Measurements from ENCODE around the gene FBF1. TPM values are rescaled to one million over a fixed set of nuclear protein-coding genes. Genes with fewer than 3 reads are reported as not detected.

Gene FBF1
- total RNA-seq, 1 experiment from 2014 or later = 33.6 TPM

DNA sequence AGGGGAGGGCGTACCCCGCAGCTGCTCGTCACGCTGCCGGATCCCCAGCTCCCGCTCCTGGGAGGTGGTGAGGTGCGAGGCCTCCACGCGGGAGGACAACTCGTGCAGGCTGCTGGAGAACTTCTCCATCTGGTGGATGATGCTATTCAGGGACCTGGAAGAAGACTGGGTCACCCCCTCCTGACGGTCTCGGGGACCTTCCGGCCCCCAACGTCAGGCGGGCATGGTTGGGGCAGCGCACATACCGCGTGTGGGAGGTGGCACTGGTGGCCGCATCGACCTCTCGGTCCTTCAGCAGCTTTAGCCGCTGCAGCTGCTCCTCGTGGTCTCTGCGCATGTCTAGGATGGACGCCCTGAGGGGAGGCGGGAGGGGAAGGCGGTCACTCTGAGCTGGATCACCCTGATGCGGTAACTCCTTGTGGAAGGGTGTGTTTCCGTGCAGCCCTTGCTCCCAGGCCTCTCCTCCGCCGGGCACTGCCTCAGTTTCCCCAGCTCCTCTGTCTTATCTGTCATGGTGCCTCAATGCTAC is 22.9 kb downstream of the FBF1 start:
- CTCF ChIA-PET = no interaction called here
- H3K4me3 Mint-ChIP-seq (ENCODE audit: low read depth, unreplicated experiment) = no peak overlapping the region
- intact Hi-C loops (cut with micrococcal nuclease; ENCODE audit: unreplicated experiment) = no loop called here
- H3K36me3 Mint-ChIP-seq (ENCODE audit: insufficient read depth, unreplicated experiment) = peaks cover 10% of the 10 kb centered on the region
- H3K27me3 Mint-ChIP-seq (ENCODE audit: unreplicated experiment) = no peaks in the 10 kb centered on the region
- no peak for DNase-seq
- BruUV-seq (replicated peaks) = no TSS peak
- no peaks in the 10 kb centered on the region for H3K9me3 Mint-ChIP-seq (ENCODE audit: low read depth, unreplicated experiment)
- TF ChIP-seq, protein P1, sequence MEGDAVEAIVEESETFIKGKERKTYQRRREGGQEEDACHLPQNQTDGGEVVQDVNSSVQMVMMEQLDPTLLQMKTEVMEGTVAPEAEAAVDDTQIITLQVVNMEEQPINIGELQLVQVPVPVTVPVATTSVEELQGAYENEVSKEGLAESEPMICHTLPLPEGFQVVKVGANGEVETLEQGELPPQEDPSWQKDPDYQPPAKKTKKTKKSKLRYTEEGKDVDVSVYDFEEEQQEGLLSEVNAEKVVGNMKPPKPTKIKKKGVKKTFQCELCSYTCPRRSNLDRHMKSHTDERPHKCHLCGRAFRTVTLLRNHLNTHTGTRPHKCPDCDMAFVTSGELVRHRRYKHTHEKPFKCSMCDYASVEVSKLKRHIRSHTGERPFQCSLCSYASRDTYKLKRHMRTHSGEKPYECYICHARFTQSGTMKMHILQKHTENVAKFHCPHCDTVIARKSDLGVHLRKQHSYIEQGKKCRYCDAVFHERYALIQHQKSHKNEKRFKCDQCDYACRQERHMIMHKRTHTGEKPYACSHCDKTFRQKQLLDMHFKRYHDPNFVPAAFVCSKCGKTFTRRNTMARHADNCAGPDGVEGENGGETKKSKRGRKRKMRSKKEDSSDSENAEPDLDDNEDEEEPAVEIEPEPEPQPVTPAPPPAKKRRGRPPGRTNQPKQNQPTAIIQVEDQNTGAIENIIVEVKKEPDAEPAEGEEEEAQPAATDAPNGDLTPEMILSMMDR (IDR thresholded peaks at IDR 0.05; ENCODE audit: unreplicated experiment) = no peak
- no peak overlapping the region for H3K27ac Mint-ChIP-seq (ENCODE audit: unreplicated experiment)
- no peaks in the 10 kb centered on the region for H3K4me1 Mint-ChIP-seq (ENCODE audit: low read depth, unreplicated experiment)

DNA sequence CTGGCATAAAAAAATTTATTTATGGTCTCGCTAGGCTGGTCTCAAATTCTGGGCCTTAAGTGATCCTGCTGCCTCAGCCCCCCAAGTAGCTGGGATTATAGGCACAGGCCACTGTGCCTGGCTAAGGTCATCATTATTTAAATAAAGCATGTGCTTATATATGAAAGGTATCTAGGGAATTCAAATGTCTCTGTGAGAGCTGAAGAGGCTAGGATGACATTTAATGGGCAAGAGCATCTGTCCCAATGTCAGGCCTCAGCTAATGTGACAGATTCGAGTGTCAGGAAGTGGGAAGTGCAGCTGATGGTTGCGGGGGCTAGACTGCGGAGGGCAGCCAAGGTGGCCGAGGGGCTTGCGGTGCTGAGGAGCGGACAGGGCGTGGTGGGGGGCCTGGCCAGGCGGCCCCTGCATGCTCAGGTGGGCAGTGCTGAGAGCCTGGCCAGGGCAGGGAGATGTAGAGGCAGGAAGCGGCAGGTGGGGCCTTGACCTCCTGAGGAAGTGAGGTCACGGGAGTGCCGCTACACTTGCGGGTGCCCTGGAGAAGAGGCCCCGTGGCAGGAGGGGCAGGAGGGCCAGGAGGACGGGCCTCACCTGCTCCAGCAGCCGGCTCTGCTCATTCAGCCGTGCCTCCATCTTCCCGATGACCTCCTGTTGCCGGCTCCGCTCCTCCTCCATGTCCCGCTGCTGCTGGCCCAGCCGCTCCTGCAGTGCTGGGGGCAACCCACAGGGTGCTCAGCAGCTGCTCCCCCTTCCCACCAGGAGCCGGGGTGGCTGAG is 23.5 kb downstream of the FBF1 start:
- BruUV-seq (replicated peaks) = no TSS peak
- Mint-ChIP-seq H3K36me3 (ENCODE audit: insufficient read depth, unreplicated experiment) (peaks cover 15% of the 10 kb centered on the region), H3K27ac (ENCODE audit: unreplicated experiment) (no peak overlapping the region), H3K4me3 (ENCODE audit: low read depth, unreplicated experiment) (no peak overlapping the region), H3K4me1 (ENCODE audit: low read depth, unreplicated experiment) (no peaks in the 10 kb centered on the region), H3K9me3 (ENCODE audit: low read depth, unreplicated experiment) (no peaks in the 10 kb centered on the region), H3K27me3 (ENCODE audit: unreplicated experiment) (no peaks in the 10 kb centered on the region)
- TF ChIP-seq, protein P1 (IDR thresholded peaks at IDR 0.05; ENCODE audit: unreplicated experiment) = no peak
- intact Hi-C loops (cut with micrococcal nuclease; ENCODE audit: unreplicated experiment) = no loop called here
- CTCF ChIA-PET = no interaction called here
- no peak for DNase-seq

DNA sequence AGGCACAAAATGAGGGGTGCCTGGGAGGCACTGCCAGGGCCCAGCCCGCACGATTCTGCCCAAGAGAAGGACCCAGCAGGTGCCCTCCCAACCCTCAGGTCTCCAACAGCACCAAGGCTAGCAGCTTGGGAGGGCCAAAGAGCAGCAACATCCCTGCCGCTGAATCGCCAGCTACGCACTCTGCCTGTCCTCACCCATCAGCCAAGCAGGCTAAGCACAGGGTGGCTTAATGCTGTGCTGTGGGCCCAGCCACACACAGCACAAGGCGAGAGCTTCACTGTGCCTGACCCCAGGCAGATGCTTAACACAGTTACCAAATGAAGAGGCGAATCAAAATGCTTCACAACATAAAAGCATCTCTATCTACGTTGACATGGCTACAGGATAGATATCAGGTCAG is 25.6 kb downstream of the FBF1 start:
- H3K9me3 Mint-ChIP-seq (ENCODE audit: low read depth, unreplicated experiment) = no peaks in the 10 kb centered on the region
- no peak overlapping the region for H3K4me3 Mint-ChIP-seq (ENCODE audit: low read depth, unreplicated experiment)
- no peak overlapping the region for H3K27ac Mint-ChIP-seq (ENCODE audit: unreplicated experiment)
- H3K36me3 Mint-ChIP-seq (ENCODE audit: insufficient read depth, unreplicated experiment) = peaks cover 16% of the 10 kb centered on the region
- intact Hi-C loops (cut with micrococcal nuclease; ENCODE audit: unreplicated experiment) = no loop called here
- CTCF ChIA-PET = no interaction called here
- no peak for DNase-seq
- TF ChIP-seq, protein P1 (IDR thresholded peaks at IDR 0.05; ENCODE audit: unreplicated experiment) = no peak
- no peaks in the 10 kb centered on the region for H3K27me3 Mint-ChIP-seq (ENCODE audit: unreplicated experiment)
- BruUV-seq (replicated peaks) = no TSS peak
- H3K4me1 Mint-ChIP-seq (ENCODE audit: low read depth, unreplicated experiment) = no peaks in the 10 kb centered on the region

DNA sequence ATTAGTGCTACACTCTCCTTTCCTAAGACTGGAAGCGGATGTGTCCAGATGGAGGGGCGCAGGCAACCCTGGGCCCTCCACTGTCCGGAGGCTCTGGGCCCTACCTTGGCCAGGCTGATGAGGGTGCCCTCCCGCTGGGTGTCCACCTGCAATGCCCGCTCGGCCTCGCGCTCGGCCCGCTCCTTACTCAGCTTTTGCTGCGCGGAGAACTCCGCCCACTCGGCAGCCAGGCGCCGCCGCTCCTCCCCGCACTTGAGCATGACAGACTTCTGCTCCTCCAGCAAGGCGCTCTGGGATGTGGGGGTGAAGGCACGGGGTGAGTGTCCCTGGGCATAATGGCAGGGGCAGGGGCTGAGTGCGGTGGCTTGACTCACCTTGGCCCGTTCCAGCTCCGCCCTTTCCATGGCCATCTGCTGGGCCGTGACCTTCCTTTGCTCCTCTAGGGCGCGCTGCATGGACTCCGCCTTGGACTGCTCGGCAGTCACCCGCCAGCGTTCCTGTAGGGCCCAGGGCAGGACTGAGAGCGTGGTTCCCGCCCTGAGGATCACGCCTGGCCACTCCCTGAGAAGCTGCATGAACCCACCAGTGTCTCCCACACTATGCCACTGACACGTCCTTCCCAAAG is 26.1 kb downstream of the FBF1 start:
- Mint-ChIP-seq H3K36me3 (ENCODE audit: insufficient read depth, unreplicated experiment) (peaks cover 16% of the 10 kb centered on the region), H3K9me3 (ENCODE audit: low read depth, unreplicated experiment) (no peaks in the 10 kb centered on the region), H3K27ac (ENCODE audit: unreplicated experiment) (no peak overlapping the region), H3K4me1 (ENCODE audit: low read depth, unreplicated experiment) (no peaks in the 10 kb centered on the region), H3K27me3 (ENCODE audit: unreplicated experiment) (no peaks in the 10 kb centered on the region), H3K4me3 (ENCODE audit: low read depth, unreplicated experiment) (no peak overlapping the region)
- DNase-seq = no peak
- no TSS peak for BruUV-seq (replicated peaks)
- CTCF ChIA-PET = no interaction called here
- intact Hi-C loops (cut with micrococcal nuclease; ENCODE audit: unreplicated experiment) = no loop called here
- TF ChIP-seq, protein P1 (IDR thresholded peaks at IDR 0.05; ENCODE audit: unreplicated experiment) = no peak

All from Calu3 (cell line).